IMR-90 (cell line): ENCODE results near the gene FAM151A. TPM values are rescaled to one million over a fixed set of nuclear protein-coding genes. Genes with fewer than 3 reads are reported as not detected.

ENCODE experiments used
- ATAC-seq: fragments of 200-7000 bp; cut with Tn5 transposase; 2 replicates; pipeline ENCODE4 v1.9.1; 2020; ENCODE audit warnings: low read depth, mild to moderate bottlenecking, moderate library complexity
- BruUV-seq: library from RNA; stranded (reverse); fragments of 400-500 nt; replicated peaks from 2 replicates; lab custom pipeline; 2021; lab: Mats Ljungman, UMichigan
- CTCF ChIA-PET: fragments of 300-600 bp; formaldehyde crosslinking; extraction: SDS; loops from one replicate; lab custom pipeline; 2021; ENCODE audit warnings: antibody characterized with exemption; lab: Yijun Ruan, JAX
- POLR2A ChIA-PET: fragments of 300-600 bp; sonication (Branson Sonifier 250); formaldehyde crosslinking; loops from one replicate; lab custom pipeline; 2022; ENCODE audit warnings: antibody characterized with exemption; ENCODE audit not compliant: unreplicated experiment; lab: Charles Lee
- DNase-seq: peaks from one replicate; pipeline ENCODE4 v3.0.0; 2013
- H2AFZ ChIP-seq: replicated peaks from 2 replicates; pipeline ENCODE3; 2013; ENCODE audit warnings: low read length, mild to moderate bottlenecking; ENCODE audit not compliant: poor library complexity
- H2AK5ac ChIP-seq: 2 replicates; pipeline ENCODE4 v1.6.1; 2013; ENCODE audit warnings: low read depth, low read length, inconsistent platforms
- H2AK9ac ChIP-seq: replicated peaks from 2 replicates; pipeline ENCODE3; 2013; ENCODE audit warnings: mild to moderate bottlenecking, low read depth, low read length, moderate library complexity; ENCODE audit not compliant: poor library complexity
- H2BK120ac ChIP-seq: 2 replicates; pipeline ENCODE4 v1.6.1; 2013; ENCODE audit warnings: low read depth, low read length, inconsistent platforms
- H2BK15ac ChIP-seq: 3 replicates; pipeline ENCODE4 v1.6.1; 2013; ENCODE audit warnings: low read depth, low read length, inconsistent platforms
- H2BK20ac ChIP-seq: 2 replicates; pipeline ENCODE4 v1.6.1; 2013; ENCODE audit warnings: low read depth, mild to moderate bottlenecking, inconsistent platforms, low read length, moderate library complexity
- H2BK5ac ChIP-seq: 2 replicates; pipeline ENCODE4 v1.6.1; 2013; ENCODE audit warnings: mild to moderate bottlenecking, low read depth, low read length, inconsistent platforms; ENCODE audit not compliant: poor library complexity, severe bottlenecking
- H3K14ac ChIP-seq: replicated peaks from 2 replicates; pipeline ENCODE4 v1.6.1; 2013; ENCODE audit warnings: low read depth, low read length, inconsistent platforms
- H3K18ac ChIP-seq: 2 replicates; pipeline ENCODE4 v1.6.1; 2013; ENCODE audit warnings: low read depth, low read length, control low read depth
- H3K23ac ChIP-seq: 2 replicates; pipeline ENCODE4 v1.6.1; 2013; ENCODE audit warnings: low read depth, low read length, inconsistent platforms
- H3K27ac ChIP-seq: 2 replicates; pipeline ENCODE4 v1.5.1; 2013; ENCODE audit warnings: mild to moderate bottlenecking, control low read depth, low read length; ENCODE audit not compliant: insufficient read depth
- H3K27me3 ChIP-seq: 2 replicates; pipeline ENCODE4 v1.6.1; 2013; ENCODE audit warnings: low read length; ENCODE audit not compliant: control insufficient read depth, insufficient read depth
- H3K36me3 ChIP-seq: 2 replicates; pipeline ENCODE4 v1.6.1; 2013; ENCODE audit warnings: low read length, mixed read lengths; ENCODE audit not compliant: control insufficient read depth, insufficient read depth
- H3K4ac ChIP-seq: 2 replicates; pipeline ENCODE4 v1.6.1; 2013; ENCODE audit warnings: low read depth, low read length, inconsistent platforms
- H3K4me1 ChIP-seq: 2 replicates; pipeline ENCODE4 v1.6.1; 2013; ENCODE audit warnings: low read length, mixed read lengths; ENCODE audit not compliant: control insufficient read depth, insufficient read depth
- H3K4me2 ChIP-seq: 2 replicates; pipeline ENCODE4 v1.6.1; 2013; ENCODE audit warnings: low read depth, mild to moderate bottlenecking, control low read depth, low read length, moderate library complexity
- H3K4me3 ChIP-seq: 2 replicates; pipeline ENCODE4 v1.5.1; 2013; ENCODE audit warnings: low read depth, mild to moderate bottlenecking, control low read depth, low read length, moderate library complexity; ENCODE audit not compliant: insufficient read depth
- H3K56ac ChIP-seq: 2 replicates; pipeline ENCODE4 v1.6.1; 2013; ENCODE audit warnings: low read length, inconsistent platforms; ENCODE audit not compliant: insufficient read depth; ENCODE audit errors: extremely low read depth
- H3K79me1 ChIP-seq, 2 experiments: 2 replicates each; pipeline ENCODE4 v1.6.1; 2013; ENCODE audit warnings: low read length in 2 of 2, inconsistent platforms in 1 of 2, low read depth in 1 of 2
- H3K9ac ChIP-seq: 2 replicates; pipeline ENCODE4 v1.6.1; 2013; ENCODE audit warnings: low read depth, low read length, control low read depth
- H3K9me1 ChIP-seq: 2 replicates; pipeline ENCODE4 v1.6.1; 2013; ENCODE audit warnings: low read length, inconsistent platforms; ENCODE audit not compliant: insufficient read depth
- H3K9me3 ChIP-seq: 2 replicates; pipeline ENCODE4 v1.6.1; 2013; ENCODE audit warnings: low read length; ENCODE audit not compliant: control insufficient read depth, insufficient read depth
- H4K20me1 ChIP-seq: 2 replicates; pipeline ENCODE4 v1.6.1; 2013; ENCODE audit warnings: low read length, inconsistent platforms; ENCODE audit not compliant: insufficient read depth
- H4K5ac ChIP-seq: 2 replicates; pipeline ENCODE4 v1.6.1; 2013; ENCODE audit warnings: mild to moderate bottlenecking, low read depth, low read length, control low read depth
- H4K8ac ChIP-seq, 2 experiments: 2 replicates each; pipeline ENCODE4 v1.6.1; 2013; ENCODE audit warnings: low read depth in 2 of 2, low read length in 2 of 2, control low read depth in 1 of 2, inconsistent platforms in 1 of 2
- H4K91ac ChIP-seq: 2 replicates; pipeline ENCODE4 v1.6.1; 2013; ENCODE audit warnings: low read depth, low read length, inconsistent platforms; ENCODE audit not compliant: insufficient read depth
- BHLHE40 ChIP-seq: fragments of 150-350 bp; IDR thresholded peaks from 2 replicates; pipeline ENCODE4 v1.6.1; 2016; ENCODE audit warnings: mild to moderate bottlenecking, low read depth, low read length
- CEBPB ChIP-seq: IDR thresholded peaks from 2 replicates; pipeline ENCODE4 v1.6.1; 2012; ENCODE audit warnings: low read depth, low read length, improper control_type of control experiment
- CHD1 ChIP-seq: IDR thresholded peaks from 2 replicates; pipeline ENCODE4 v1.6.1; 2012; ENCODE audit warnings: low read depth, low read length, improper control_type of control experiment
- CTCF ChIP-seq: conservative IDR thresholded peaks from 2 replicates; pipeline ENCODE4 v1.5.1; 2012; ENCODE audit warnings: mild to moderate bottlenecking, low read depth, low read length, improper control_type of control experiment
- FOS ChIP-seq: fragments of 150-350 bp; IDR thresholded peaks from 2 replicates; pipeline ENCODE4 v1.6.1; 2016; ENCODE audit warnings: low read depth, low read length
- MAFK ChIP-seq: IDR thresholded peaks from 2 replicates; pipeline ENCODE4 v1.6.1; 2012; ENCODE audit warnings: low read depth, low read length, improper control_type of control experiment
- MAZ ChIP-seq: IDR thresholded peaks from 2 replicates; pipeline ENCODE4 v1.6.1; 2012; ENCODE audit warnings: low read depth, mild to moderate bottlenecking, low read length, improper control_type of control experiment, moderate library complexity, borderline replicate concordance
- MXI1 ChIP-seq: IDR thresholded peaks from 2 replicates; pipeline ENCODE4 v1.6.1; 2012; ENCODE audit warnings: low read depth, mild to moderate bottlenecking, low read length, moderate library complexity, borderline replicate concordance
- NFE2L2 ChIP-seq: fragments of 150-350 bp; IDR thresholded peaks from 2 replicates; pipeline ENCODE4 v1.6.1; 2016; ENCODE audit warnings: low read depth, mild to moderate bottlenecking, low read length
- POLR2A ChIP-seq: IDR thresholded peaks from 2 replicates; pipeline ENCODE4 v1.6.1; 2012; ENCODE audit warnings: mild to moderate bottlenecking, low read depth, low read length
- RAD21 ChIP-seq: IDR thresholded peaks from 2 replicates; pipeline ENCODE4 v1.6.1; 2012; ENCODE audit warnings: low read length, improper control_type of control experiment
- RCOR1 ChIP-seq: IDR thresholded peaks from 2 replicates; pipeline ENCODE4 v1.6.1; 2012; ENCODE audit warnings: mild to moderate bottlenecking, low read length, improper control_type of control experiment; ENCODE audit not compliant: insufficient replicate concordance
- RFX5 ChIP-seq: IDR thresholded peaks from 2 replicates; pipeline ENCODE4 v1.8.0; 2012; ENCODE audit warnings: low read depth, mild to moderate bottlenecking, low read length, moderate library complexity
- WGBS, 2 experiments: methylation state at CpG; one replicate each; pipeline versions ENCODE4 v1.1.5 to v1.1.7; 2013; ENCODE audit warnings: missing lambda C conversion rate in 2 of 2; ENCODE audit not compliant: insufficient read length in 1 of 2; ENCODE audit errors: extremely low coverage in 2 of 2; 5-methylcytosine and 5-hydroxymethylcytosine counted together
- dilution Hi-C: fragments of 300-500 bp; cut with HindIII; formaldehyde crosslinking; loops from one replicate; pipeline ENCODE4 v1.14.3; 2018; ENCODE audit warnings: low sequenced_read_pairs; ENCODE audit not compliant: unreplicated experiment
- in situ Hi-C: fragments of 300-500 bp; cut with MboI; formaldehyde crosslinking; loops from 3 replicates; pipeline ENCODE4 v1.14.3; 2019; ENCODE audit warnings: low sequenced_read_pairs, inconsistent platforms, mixed read lengths
- intact Hi-C: fragments of 100-400 bp; cut with micrococcal nuclease; formaldehyde crosslinking; loops from 2 replicates; pipeline ENCODE4 v1.10.0; 2022
- polyA plus RNA-seq, 3 experiments: library from polyadenylated mRNA; depleted of rRNA; stranded (reverse); fragments of >200 nt; gene quantifications; 2 replicates each; pipeline ENCODE4 v1.2.3, GENCODE V29; 2012; ENCODE audit warnings: low replicate concordance in 1 of 3
- total RNA-seq: library from RNA; depleted of rRNA; stranded (reverse); fragments of >200 nt; gene quantifications from 2 replicates; pipeline ENCODE4 v1.2.3, GENCODE V29; 2012
- TF ChIP-seq, protein P1 (sequence below): fragments of 150-350 bp; IDR thresholded peaks from 2 replicates; pipeline ENCODE4 v1.6.1; 2016; ENCODE audit warnings: low read depth, mild to moderate bottlenecking, low read length, moderate library complexity, borderline replicate concordance

The FAM151A gene
- total and polyA plus RNA-seq, 2 of the 4 experiments (the other 2 are of a cell fraction), result not detected

- TF ChIP-seq CEBPB (no peak), BHLHE40 (no peak)
Observed at GRCh38 chr1:54640863-54641836, 17.8 kb upstream of the FAM151A start, which contains the start of gene MROH7 (continued).

GRCh38 chr1:54640361-54640760 is 17.0 kb upstream of the FAM151A start:
- Histone ChIP-seq H3K56ac (no peak overlapping the region), H4K8ac (no peak overlapping the region), H4K20me1 (no peaks in the 10 kb centered on the region), H2BK20ac (no peak overlapping the region), H3K4me1 (no peaks in the 10 kb centered on the region), H3K14ac (no peak overlapping the region), H3K27me3 (peaks cover 17% of the 10 kb centered on the region), H2BK15ac (no peak overlapping the region), H3K9me1 (no peaks in the 10 kb centered on the region; the same call in 1 of the 2 replicates), H3K27ac (no peak overlapping the region), H4K5ac (no peak overlapping the region), H2AK9ac (no peak overlapping the region), H2BK120ac (no peak overlapping the region), H3K4ac (no peak overlapping the region), H2BK5ac (no peak overlapping the region), H3K4me2 (no peak overlapping the region), H2AFZ (no peak overlapping the region), H2AK5ac (no peak overlapping the region), H4K91ac (no peak overlapping the region), H3K36me3 (no peaks in the 10 kb centered on the region), H3K9me3 (peaks cover 10% of the 10 kb centered on the region), H3K23ac (no peak overlapping the region), H3K9ac (no peak overlapping the region), H3K4me3 (no peak overlapping the region), H3K79me1 (no peaks in the 10 kb centered on the region), H3K18ac (no peak overlapping the region)
- no peak for DNase-seq
- ATAC-seq, result no peak
- ChIA-PET POLR2A (no interaction called here), CTCF (no interaction called here)
- dilution Hi-C loops, result no loop called here
- BruUV-seq, result no TSS peak
- 0 to 100% methylated on average over 1 of the region's 4 CpGs for WGBS, 2 experiments
- TF ChIP-seq CEBPB, result no peak
- no peak for TF ChIP-seq MXI1
- TF ChIP-seq RFX5, result no peak
- TF ChIP-seq CHD1, result no peak
- no peak for TF ChIP-seq MAFK
- TF ChIP-seq FOS, result no peak
- TF ChIP-seq RAD21, result no peak
- TF ChIP-seq RCOR1, result no peak
- TF ChIP-seq, protein P1, sequence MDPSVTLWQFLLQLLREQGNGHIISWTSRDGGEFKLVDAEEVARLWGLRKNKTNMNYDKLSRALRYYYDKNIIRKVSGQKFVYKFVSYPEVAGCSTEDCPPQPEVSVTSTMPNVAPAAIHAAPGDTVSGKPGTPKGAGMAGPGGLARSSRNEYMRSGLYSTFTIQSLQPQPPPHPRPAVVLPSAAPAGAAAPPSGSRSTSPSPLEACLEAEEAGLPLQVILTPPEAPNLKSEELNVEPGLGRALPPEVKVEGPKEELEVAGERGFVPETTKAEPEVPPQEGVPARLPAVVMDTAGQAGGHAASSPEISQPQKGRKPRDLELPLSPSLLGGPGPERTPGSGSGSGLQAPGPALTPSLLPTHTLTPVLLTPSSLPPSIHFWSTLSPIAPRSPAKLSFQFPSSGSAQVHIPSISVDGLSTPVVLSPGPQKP, result no peak
- TF ChIP-seq BHLHE40, result no peak
- TF ChIP-seq CTCF, result no peak
- no peak for TF ChIP-seq NFE2L2
- TF ChIP-seq POLR2A, result no peak
- no peak for TF ChIP-seq MAZ
- in situ Hi-C loops, result no loop called here
- intact Hi-C loops, result no loop called here
